Tibial nerve (tissue), 4 donors: Measurements from ENCODE around the gene TMEM132D. TPM values are rescaled to one million over a fixed set of nuclear protein-coding genes. Genes with fewer than 3 reads are reported as not detected.

Experiments
- DNase-seq, 2 donors: peaks; one replicate each; pipeline ENCODE4 v3.0.0-alpha.2; 2019; ENCODE audit warnings: low spot score in 2 of 2
- H3K27ac ChIP-seq, 4 donors: fragments of 200-600 bp; sonication (generic) in 3 of 4; one replicate each; pipeline ENCODE4 v1.5.1; 2017 to 2019; ENCODE audit warnings: mild to moderate bottlenecking in 1 of 4
- H3K27me3 ChIP-seq, 2 donors: fragments of 200-600 bp; sonication (generic) in 1 of 2; one replicate each; pipeline versions ENCODE4 v1.5.1 to v1.6.0; 2017 to 2019
- H3K36me3 ChIP-seq, 3 donors: fragments of 200-600 bp; sonication (generic); one replicate each; pipeline ENCODE4 v1.5.1; 2018 to 2019
- H3K4me1 ChIP-seq, 4 donors: fragments of 200-600 bp; sonication (generic) in 3 of 4; one replicate each; pipeline ENCODE4 v1.5.1; 2017 to 2019
- H3K4me3 ChIP-seq, 4 donors: fragments of 200-600 bp; sonication (generic) in 3 of 4; one replicate each; pipeline ENCODE4 v1.5.1; 2017 to 2019; ENCODE audit warnings: mild to moderate bottlenecking in 1 of 4, moderate library complexity in 1 of 4
- H3K9me3 ChIP-seq, 4 donors: fragments of 200-600 bp; sonication (generic) in 3 of 4; one replicate each; pipeline ENCODE4 v1.5.1; 2017 to 2019
- EP300 ChIP-seq, 2 donors: sonication (generic); formaldehyde crosslinking; IDR thresholded peaks; one replicate each; pipeline ENCODE4 v1.6.1; 2017; ENCODE audit warnings: antibody characterized with exemption in 2 of 2, mild to moderate bottlenecking in 1 of 2
- POLR2A ChIP-seq, 2 donors: fragments of 450-650 bp; IDR thresholded peaks; one replicate each; pipeline ENCODE4 v1.6.1; 2017; ENCODE audit warnings: antibody characterized with exemption in 2 of 2, mild to moderate bottlenecking in 2 of 2, moderate library complexity in 2 of 2
- WGBS, 2 donors: methylation state at CpG; one replicate each; pipeline ENCODE4 v1.1.5; 2018; 5-methylcytosine and 5-hydroxymethylcytosine counted together
- total RNA-seq, 4 donors: library from RNA; depleted of rRNA; stranded (reverse); fragments of >200 nt; gene quantifications; one replicate each; pipeline ENCODE4 v1.1.0, GENCODE V29; 2016
- TF ChIP-seq, protein P1 (sequence below), 5 experiments: fragments of 200-600 bp in 3 of 5; fragments of 450-650 bp in 2 of 5; sonication (generic) in 3 of 5; IDR thresholded peaks; one replicate each; pipeline ENCODE4 v1.5.1; 2016 to 2019; ENCODE audit warnings: antibody characterized with exemption in 5 of 5, mild to moderate bottlenecking in 3 of 5, moderate library complexity in 2 of 5

Gene TMEM132D
- total RNA-seq, 4 donors from 2014 or later: under 0.01 to 0.21 TPM; not detected in 2

DNA sequence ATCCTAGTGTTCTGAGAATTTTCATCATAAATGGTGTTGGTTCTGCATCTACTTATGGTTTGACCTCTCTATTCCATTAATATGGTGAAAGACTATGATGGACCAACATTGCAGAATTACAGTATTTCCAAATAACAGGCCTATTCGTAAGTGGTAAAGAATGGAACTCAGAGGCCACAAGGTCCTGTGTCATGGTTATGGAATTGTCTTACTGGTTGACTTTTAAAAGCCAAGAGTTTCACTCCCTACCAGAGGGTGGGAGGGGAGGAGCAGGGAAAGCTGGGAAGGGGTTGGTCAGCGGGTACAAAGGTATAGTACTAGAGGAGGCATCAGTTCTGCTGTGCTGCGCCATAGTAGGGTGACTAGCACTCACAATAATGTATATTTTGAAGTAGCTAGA, 153.4 kb downstream of the TMEM132D start:
- Histone ChIP-seq H3K36me3 (no peaks in the 10 kb centered on the region), H3K27me3 (no peaks in the 10 kb centered on the region), H3K4me3 (no peak overlapping the region), H3K4me1 (no peaks in the 10 kb centered on the region), H3K9me3 (peaks cover 0 to 4% (median 0%) of the 10 kb centered on the region in 4 donors), H3K27ac (no peak overlapping the region)
- TF ChIP-seq EP300 (IDR thresholded peaks at IDR 0.05) (no peak), POLR2A (IDR thresholded peaks at IDR 0.05) (no peak)
- TF ChIP-seq, protein P1, sequence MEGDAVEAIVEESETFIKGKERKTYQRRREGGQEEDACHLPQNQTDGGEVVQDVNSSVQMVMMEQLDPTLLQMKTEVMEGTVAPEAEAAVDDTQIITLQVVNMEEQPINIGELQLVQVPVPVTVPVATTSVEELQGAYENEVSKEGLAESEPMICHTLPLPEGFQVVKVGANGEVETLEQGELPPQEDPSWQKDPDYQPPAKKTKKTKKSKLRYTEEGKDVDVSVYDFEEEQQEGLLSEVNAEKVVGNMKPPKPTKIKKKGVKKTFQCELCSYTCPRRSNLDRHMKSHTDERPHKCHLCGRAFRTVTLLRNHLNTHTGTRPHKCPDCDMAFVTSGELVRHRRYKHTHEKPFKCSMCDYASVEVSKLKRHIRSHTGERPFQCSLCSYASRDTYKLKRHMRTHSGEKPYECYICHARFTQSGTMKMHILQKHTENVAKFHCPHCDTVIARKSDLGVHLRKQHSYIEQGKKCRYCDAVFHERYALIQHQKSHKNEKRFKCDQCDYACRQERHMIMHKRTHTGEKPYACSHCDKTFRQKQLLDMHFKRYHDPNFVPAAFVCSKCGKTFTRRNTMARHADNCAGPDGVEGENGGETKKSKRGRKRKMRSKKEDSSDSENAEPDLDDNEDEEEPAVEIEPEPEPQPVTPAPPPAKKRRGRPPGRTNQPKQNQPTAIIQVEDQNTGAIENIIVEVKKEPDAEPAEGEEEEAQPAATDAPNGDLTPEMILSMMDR (IDR thresholded peaks at IDR 0.05): no peak
- WGBS, 2 donors: 63 to 78% methylated on average over 3 of the region's 3 CpGs
- DNase-seq: no peak

DNA sequence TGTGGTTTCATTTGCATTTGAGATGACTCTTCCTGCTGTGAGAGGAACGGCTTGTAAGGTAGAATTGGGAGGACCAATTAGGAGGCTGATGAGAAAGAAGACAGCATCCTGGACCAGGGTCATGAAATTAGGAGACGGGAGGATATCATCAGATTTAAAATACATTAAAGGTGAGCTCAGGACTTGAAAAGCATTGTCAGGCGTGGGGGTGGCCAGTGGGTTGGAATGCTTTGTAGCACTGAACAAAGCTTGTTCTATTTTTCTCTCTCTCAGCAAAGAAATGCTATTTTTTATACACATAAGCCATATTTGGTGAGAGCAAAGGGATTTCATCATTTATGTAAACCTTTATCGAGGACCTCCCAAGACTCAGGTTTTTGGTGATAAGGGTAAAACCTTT, 157.5 kb downstream of the TMEM132D start:
- Histone ChIP-seq H3K9me3 (peaks cover 0 to 15% (median 0%) of the 10 kb centered on the region in 4 donors), H3K4me3 (no peak overlapping the region), H3K36me3 (no peaks in the 10 kb centered on the region), H3K27me3 (no peaks in the 10 kb centered on the region), H3K4me1 (no peaks in the 10 kb centered on the region), H3K27ac (no peak overlapping the region)
- 61 to 67% methylated on average over 4 of the region's 4 CpGs for WGBS, 2 donors
- TF ChIP-seq POLR2A (IDR thresholded peaks at IDR 0.05): no peak
- DNase-seq: no peak

DNA sequence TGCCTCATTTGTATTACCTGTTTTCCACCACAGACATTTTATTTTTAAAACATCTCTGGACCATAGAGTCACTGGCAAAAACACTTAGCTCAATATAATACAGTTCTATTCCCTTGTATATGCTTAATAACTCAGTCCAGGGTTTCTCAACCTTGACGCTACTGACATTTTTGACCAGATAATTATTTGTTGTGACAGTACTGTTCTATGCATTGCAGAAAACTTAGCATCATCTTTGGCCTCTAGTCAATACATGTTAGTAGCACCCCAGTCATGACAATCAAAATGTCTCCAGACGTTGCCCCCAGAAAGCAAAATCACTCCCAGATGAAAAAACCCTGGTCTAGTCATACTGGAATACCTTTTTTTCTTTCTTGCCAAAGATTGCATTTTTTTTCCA, 174.7 kb downstream of the TMEM132D start:
- Histone ChIP-seq H3K27me3 (no peaks in the 10 kb centered on the region), H3K9me3 (peaks cover 0 to 52% (median 0%) of the 10 kb centered on the region in 4 donors), H3K4me1 (no peaks in the 10 kb centered on the region), H3K27ac (no peak overlapping the region), H3K4me3 (no peak overlapping the region), H3K36me3 (no peaks in the 10 kb centered on the region)
- 89 to 90% methylated on average over 2 of the region's 2 CpGs for WGBS, 2 donors
- no peak for DNase-seq
- TF ChIP-seq EP300 (IDR thresholded peaks at IDR 0.05): no peak

DNA sequence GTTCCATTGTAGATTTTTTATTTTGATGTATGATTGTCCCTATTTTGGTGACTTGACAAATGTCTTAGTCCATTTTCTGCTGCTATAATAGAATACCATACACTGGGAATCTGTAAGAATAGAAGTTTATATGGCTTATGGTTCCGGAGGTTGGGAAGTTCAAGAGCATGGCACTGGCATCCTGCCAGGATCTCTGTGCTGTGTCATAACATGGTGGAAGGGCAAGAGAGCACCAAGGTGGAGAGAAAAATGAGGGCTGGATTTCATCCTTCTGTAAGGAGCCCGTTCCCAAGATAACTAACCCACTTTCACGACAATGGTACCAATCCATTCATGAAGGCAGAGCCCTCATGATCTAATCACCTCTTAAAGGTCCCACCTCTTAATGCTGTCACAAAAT, 176.7 kb downstream of the TMEM132D start:
- Histone ChIP-seq H3K9me3 (peaks cover 0 to 53% (median 0%) of the 10 kb centered on the region in 4 donors), H3K4me1 (no peaks in the 10 kb centered on the region), H3K27me3 (no peaks in the 10 kb centered on the region), H3K36me3 (no peaks in the 10 kb centered on the region), H3K27ac (no peak overlapping the region), H3K4me3 (no peak overlapping the region)
- DNase-seq: no peak
- no peak for TF ChIP-seq EP300 (IDR thresholded peaks at IDR 0.05)
- no peak for TF ChIP-seq POLR2A (IDR thresholded peaks at IDR 0.05)
- TF ChIP-seq, protein P1 (IDR thresholded peaks at IDR 0.05): no peak
- WGBS, 2 donors: 85 to 87% methylated on average over 3 of the region's 3 CpGs

DNA sequence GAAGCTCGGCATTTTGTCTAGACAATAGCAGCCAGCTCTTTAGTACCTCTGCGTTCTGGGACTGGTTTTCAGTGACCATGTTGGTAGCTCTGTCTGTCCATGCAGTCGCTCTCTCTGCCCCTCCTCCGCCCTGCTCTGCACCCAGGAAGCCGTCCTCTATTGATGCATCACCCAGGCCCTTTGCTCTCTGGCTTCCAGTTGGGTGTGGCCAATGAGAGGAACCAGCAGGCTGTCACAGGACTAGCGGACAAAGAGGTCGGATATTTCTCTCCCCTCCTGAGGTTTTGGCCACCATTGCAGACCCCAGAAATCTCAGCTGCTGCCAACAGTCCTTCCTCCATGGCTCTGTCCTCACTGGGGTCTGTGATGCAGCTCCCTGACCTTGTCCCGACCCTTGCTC, 180.6 kb downstream of the TMEM132D start:
- no peak for DNase-seq
- 84 to 87% methylated on average over 8 of the region's 8 CpGs for WGBS, 2 donors

DNA sequence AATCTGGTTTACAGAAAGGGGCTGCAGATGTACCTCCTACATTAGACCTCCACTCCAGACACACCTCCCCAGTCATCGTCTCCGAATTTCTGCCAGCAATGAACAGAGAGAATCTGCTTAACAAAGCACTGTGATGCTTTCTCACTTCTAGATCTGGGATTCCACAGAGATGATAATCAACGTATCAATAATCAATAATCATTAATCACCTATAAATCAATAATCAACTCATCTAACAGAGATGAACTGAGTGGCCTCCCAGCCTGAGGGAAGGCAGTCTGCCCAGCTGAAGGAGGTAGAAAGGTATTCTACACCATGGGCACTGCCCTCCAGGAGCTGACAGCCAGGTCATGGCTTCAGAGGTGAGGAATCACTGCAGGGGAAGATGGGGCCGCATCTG, 183.2 kb downstream of the TMEM132D start:
- Histone ChIP-seq H3K4me3 (no peak overlapping the region), H3K4me1 (no peaks in the 10 kb centered on the region), H3K36me3 (no peaks in the 10 kb centered on the region), H3K9me3 (peaks cover 0 to 40% (median 0%) of the 10 kb centered on the region in 4 donors), H3K27ac (no peak overlapping the region), H3K27me3 (no peaks in the 10 kb centered on the region)
- 84 to 89% methylated on average over 4 of the region's 4 CpGs for WGBS, 2 donors
- TF ChIP-seq, protein P1 (IDR thresholded peaks at IDR 0.05): no peak
- TF ChIP-seq EP300 (IDR thresholded peaks at IDR 0.05): no peak
- no peak for TF ChIP-seq POLR2A (IDR thresholded peaks at IDR 0.05)
- no peak for DNase-seq

More for the DNA sequence above, 180.6 kb downstream of the TMEM132D start:
- Histone ChIP-seq H3K27me3 (no peaks in the 10 kb centered on the region), H3K4me1 (no peaks in the 10 kb centered on the region), H3K9me3 (peaks cover 0 to 43% (median 0%) of the 10 kb centered on the region in 4 donors), H3K27ac (no peak overlapping the region), H3K36me3 (no peaks in the 10 kb centered on the region), H3K4me3 (no peak overlapping the region)
- TF ChIP-seq EP300 (IDR thresholded peaks at IDR 0.05): no peak

DNA sequence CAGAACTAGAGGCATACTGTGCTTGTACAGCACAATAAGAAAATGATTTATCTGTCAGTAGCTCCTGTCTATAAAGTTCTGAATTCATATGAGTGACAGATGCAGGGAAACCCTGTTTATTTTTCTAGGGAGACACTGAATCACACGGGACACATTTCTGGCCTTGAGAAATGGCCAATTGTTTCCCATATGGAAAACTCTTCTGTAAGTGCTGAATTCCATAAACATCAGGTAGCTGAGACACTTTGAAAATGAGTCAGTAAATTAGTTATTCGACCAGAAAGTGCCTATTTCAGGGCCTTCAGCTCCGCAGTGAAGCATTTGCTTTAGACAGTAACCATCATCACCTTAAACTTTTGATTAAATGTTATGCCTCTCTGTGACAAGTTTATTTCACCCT, 184.4 kb downstream of the TMEM132D start:
- Histone ChIP-seq H3K27ac (no peak overlapping the region), H3K36me3 (no peaks in the 10 kb centered on the region), H3K4me3 (no peak overlapping the region), H3K4me1 (no peaks in the 10 kb centered on the region), H3K27me3 (no peaks in the 10 kb centered on the region), H3K9me3 (peaks cover 0 to 28% (median 0%) of the 10 kb centered on the region in 4 donors)
- WGBS, 2 donors: 29 to 43% methylated on average over 3 of the region's 3 CpGs
- TF ChIP-seq, protein P1 (IDR thresholded peaks at IDR 0.05): no peak
- no peak for TF ChIP-seq POLR2A (IDR thresholded peaks at IDR 0.05)
- DNase-seq: no peak
